GM12878 (cell line): ENCODE data around the gene CLASP1. TPM values are rescaled to one million over a fixed set of nuclear protein-coding genes. Genes with fewer than 3 reads are reported as not detected.

Source experiments
- ATAC-seq: fragments of 200-7000 bp; cut with Tn5 transposase; 3 replicates; pipeline ENCODE4 v1.9.1; 2020; ENCODE audit warnings: mild to moderate bottlenecking, moderate library complexity
- BruUV-seq: library from RNA; stranded (reverse); fragments of 400-500 nt; replicated peaks from 2 replicates; lab custom pipeline; 2021; lab: Mats Ljungman, UMichigan
- CTCF ChIA-PET: fragments of 300-600 bp; sonication (Branson Sonifier 250); formaldehyde crosslinking; extraction: SDS; loops from one replicate; lab custom pipeline; 2021; ENCODE audit warnings: inconsistent platforms; lab: Yijun Ruan, JAX
- POLR2A ChIA-PET: fragments of 350-600 bp; formaldehyde crosslinking; extraction: SDS; loops from one replicate; lab custom pipeline; 2021; ENCODE audit warnings: inconsistent platforms; lab: Charles Lee
- RAD21 ChIA-PET: fragments of 300-600 bp; sonication (Branson Sonifier 250); formaldehyde crosslinking; loops from one replicate; lab custom pipeline; 2023; ENCODE audit warnings: antibody characterized with exemption; ENCODE audit not compliant: unreplicated experiment; lab: Charles Lee
- SMC1A ChIA-PET: fragments of 300-600 bp; sonication (Branson Sonifier 250); formaldehyde crosslinking; loops from one replicate; lab custom pipeline; 2023; ENCODE audit not compliant: unreplicated experiment, uncharacterized antibody; lab: Charles Lee
- DNase-seq: peaks from one replicate; pipeline ENCODE4 v3.0.0-alpha.2; 2011; ENCODE audit warnings: low read depth, low spot score
- FAIRE-seq: peaks from 3 replicates; lab custom pipeline; 2011; peaks lifted over from hg19 to GRCh38; lab: Jason Lieb, UNC
- H2AFZ ChIP-seq: 2 replicates; pipeline ENCODE4 v1.6.0; 2011; ENCODE audit warnings: low read depth, low read length, control low read depth; ENCODE audit not compliant: control insufficient read depth
- H3K27ac ChIP-seq: 2 replicates; pipeline ENCODE4 v1.5.1; 2011; ENCODE audit warnings: control low read depth; ENCODE audit not compliant: control insufficient read depth, insufficient read depth
- H3K27me3 ChIP-seq, 2 experiments: replicated peaks in 1 of 2; 2 replicates each; pipeline versions ENCODE4 v1.6.0 to v1.6.1; 2011; ENCODE audit warnings: low read length in 1 of 2; ENCODE audit not compliant: control insufficient read depth in 2 of 2, insufficient read depth in 2 of 2
- H3K36me3 ChIP-seq, 2 experiments: 2 replicates each; pipeline ENCODE4 v1.5.1; 2011; ENCODE audit warnings: low read length in 1 of 2; ENCODE audit not compliant: control insufficient read depth in 2 of 2, insufficient read depth in 2 of 2
- H3K4me1 ChIP-seq: 2 replicates; pipeline ENCODE4 v1.6.1; 2011; ENCODE audit warnings: mild to moderate bottlenecking, low read length, moderate library complexity, mixed read lengths; ENCODE audit not compliant: control insufficient read depth, insufficient read depth
- H3K4me2 ChIP-seq: 2 replicates; pipeline ENCODE4 v1.6.0; 2011; ENCODE audit warnings: control low read depth; ENCODE audit not compliant: control insufficient read depth, insufficient read depth
- H3K4me3 ChIP-seq: fragments of 200-600 bp; sonication (generic); 2 replicates; pipeline ENCODE4 v1.5.1; 2016
- H3K79me2 ChIP-seq: 2 replicates; pipeline ENCODE4 v1.6.0; 2011; ENCODE audit warnings: low read length; ENCODE audit not compliant: control insufficient read depth, insufficient read depth
- H3K9ac ChIP-seq: 2 replicates; pipeline ENCODE4 v1.8.0; 2011; ENCODE audit warnings: low read length, control low read depth, mixed read lengths; ENCODE audit not compliant: control insufficient read depth, insufficient read depth
- H3K9me3 ChIP-seq: replicated peaks from 3 replicates; pipeline ENCODE4 v1.5.1; 2011; ENCODE audit warnings: mild to moderate bottlenecking, low read length; ENCODE audit not compliant: control insufficient read depth, insufficient read depth
- H4K20me1 ChIP-seq: 2 replicates; pipeline ENCODE4 v1.6.0; 2011; ENCODE audit not compliant: control insufficient read depth, insufficient read depth
- FOXK2 ChIP-seq: fragments of 450-650 bp; IDR thresholded peaks from 2 replicates; pipeline ENCODE4 v1.6.1; 2017; ENCODE audit warnings: mild to moderate bottlenecking, moderate library complexity
- SREBF1 ChIP-seq: IDR thresholded peaks from 2 replicates; pipeline ENCODE4 v1.6.1; 2012; ENCODE audit warnings: mild to moderate bottlenecking, low read length
- STAT1 ChIP-seq: fragments of 450-650 bp; conservative IDR thresholded peaks from 2 replicates; pipeline ENCODE4 v1.6.1; 2014; ENCODE audit warnings: antibody characterized with exemption, mild to moderate bottlenecking
- ZBTB40 ChIP-seq: fragments of 450-650 bp; IDR thresholded peaks from 2 replicates; pipeline ENCODE4 v1.6.1; 2016; ENCODE audit warnings: mild to moderate bottlenecking, moderate library complexity, borderline replicate concordance
- ZNF24 ChIP-seq: fragments of 450-650 bp; IDR thresholded peaks from 2 replicates; pipeline ENCODE4 v1.6.1; 2017; ENCODE audit warnings: antibody characterized with exemption, mild to moderate bottlenecking
- WGBS: methylation state at CpG from one replicate; pipeline ENCODE4 v1.1.6; 2016; ENCODE audit warnings: low lambda C conversion rate; ENCODE audit not compliant: insufficient replicate concordance, insufficient coverage; ENCODE audit errors: missing lambda C conversion rate; 5-methylcytosine and 5-hydroxymethylcytosine counted together
- in situ Hi-C: fragments of 300-500 bp; cut with MboI; formaldehyde crosslinking; loops from 9 replicates; pipeline ENCODE4 v1.14.3; 2018; ENCODE audit warnings: mixed read lengths
- intact Hi-C: fragments of 100-400 bp; cut with micrococcal nuclease; formaldehyde crosslinking; loops from one replicate; pipeline ENCODE4 v1.14.2; 2022; ENCODE audit not compliant: unreplicated experiment
- polyA plus RNA-seq, 11 experiments: library from polyadenylated mRNA; depleted of rRNA in 4 of 11; unstranded in 6 of 11; stranded (reverse) in 5 of 11; fragments of >200 nt; fragmentation: Nextera tagmentation in 4 of 11; fragmentation: Illumina TruSeq in 1 of 11; extraction: Ambion mirVana in 4 of 11; extraction: Trizol in 1 of 11; gene quantifications; 1 replicate in 1 of 11; 2 replicates in 10 of 11; pipeline versions ENCODE4 v1.2.1 to v1.2.3, GENCODE V29; 2011 to 2016; ENCODE audit warnings: inconsistent platforms in 2 of 11, missing spikeins in 2 of 11, low read depth in 1 of 11
- total RNA-seq, 4 experiments: library from RNA; depleted of rRNA in 3 of 4; stranded (reverse); fragments of >200 nt in 3 of 4; fragmentation: Illumina TruSeq in 1 of 4; extraction: Trizol in 1 of 4; gene quantifications; 2 replicates each; pipeline versions ENCODE4 v1.2.1 to v1.2.3, GENCODE V29; 2013 to 2021

Gene CLASP1
- total and polyA plus RNA-seq, 10 of the 15 experiments (the other 5 are each of a cell fraction or from before 2014, with no cell fraction given) = 1.4 to 62.4 (median 32.9) TPM

- Histone ChIP-seq H3K9ac (no peak overlapping the region), H3K27me3 (no peaks in the 10 kb centered on the region), H2AFZ (no peak overlapping the region), H3K79me2 (peaks cover 8% of the 10 kb centered on the region), H3K4me1 (no peaks in the 10 kb centered on the region), H3K4me2 (no peak overlapping the region), H4K20me1 (no peaks in the 10 kb centered on the region), H3K9me3 (no peaks in the 10 kb centered on the region), H3K36me3 (peaks cover 5 to 18% of the 10 kb centered on the region in 2 experiments), H3K4me3 (no peak overlapping the region), H3K27ac (no peak overlapping the region)
- ChIA-PET POLR2A (interaction anchor here (0.6 to 1.6 kb wide), 2 partner anchors 22 to 134 kb away, joined by 4 to 6 read pairs; no protein-coding TSS in a partner anchor), SMC1A (interaction anchor here (0.9 kb wide), 1 partner anchor 24 kb away, joined by 3 read pairs; no protein-coding TSS in a partner anchor), CTCF (interaction anchor here (0.8 to 1.3 kb wide), 2 partner anchors 9 to 24 kb away, joined by 4 read pairs; no protein-coding TSS in a partner anchor), RAD21 (interaction anchor here (0.6 kb wide), 1 partner anchor 140 kb away, joined by 4 read pairs; no protein-coding TSS in a partner anchor)
- BruUV-seq = no TSS peak
- FAIRE-seq (no peak), ATAC-seq (no peak), DNase-seq (no peak)
- in situ Hi-C loops (no loop called here), intact Hi-C loops (no loop called here)
- 100% methylated on average over 4 of the region's 4 CpGs for WGBS
- TF ChIP-seq ZBTB40 (no peak), STAT1 (no peak), ZNF24 (no peak), FOXK2 (no peak), SREBF1 (no peak)
Observed at GRCh38 chr2:121505986-121506586, 143.2 kb downstream of the CLASP1 start.
